Measurements from ENCODE around the gene GNPTAB. TPM values are rescaled to one million over a fixed set of nuclear protein-coding genes. Genes with fewer than 3 reads are reported as not detected.

Gene GNPTAB
- total and polyA plus RNA-seq, 2 of the 4 experiments (the other 2 are of a cell fraction): 16.0 to 24.2 TPM

DNA sequence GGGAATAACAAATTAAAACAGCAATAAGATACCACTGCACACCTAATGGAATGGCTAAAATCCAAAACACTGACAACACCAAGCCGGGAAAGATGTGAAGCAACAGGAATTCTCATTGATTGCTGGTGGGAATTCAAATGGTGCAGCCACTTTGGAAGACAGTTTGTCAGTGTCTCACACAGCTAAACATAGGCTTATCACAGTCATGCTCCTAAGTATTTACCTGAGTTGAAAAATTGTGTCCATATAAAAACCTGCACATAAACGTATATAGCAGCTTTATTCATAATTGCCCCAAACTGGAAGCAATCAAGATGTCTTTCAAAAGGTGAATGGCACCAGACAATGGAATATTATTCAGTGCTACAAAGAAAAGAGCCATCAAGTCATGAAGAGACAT lies 21.6 kb downstream of the GNPTAB start:
- Histone ChIP-seq H2AK5ac (ENCODE audit: low read depth, low read length) (no peak overlapping the region), H2AFZ (replicated peaks; ENCODE audit: low read length, poor library complexity) (no peak overlapping the region), H2BK20ac (ENCODE audit: low read depth, low read length) (no peak overlapping the region), H3K4me3 (ENCODE audit: insufficient read depth, low read depth, low read length) (no peak overlapping the region), H2BK5ac (ENCODE audit: low read depth, low read length, poor library complexity, severe bottlenecking) (no peak overlapping the region), H2AK9ac (replicated peaks; ENCODE audit: low read depth, low read length, poor library complexity) (no peak overlapping the region), H3K23ac (ENCODE audit: low read depth, low read length) (no peak overlapping the region), H2BK15ac (ENCODE audit: low read depth, low read length) (no peak overlapping the region), H3K36me3 (ENCODE audit: control insufficient read depth, insufficient read depth, low read length) (no peaks in the 10 kb centered on the region), H3K4me1 (ENCODE audit: control insufficient read depth, insufficient read depth, low read length) (peaks cover 4% of the 10 kb centered on the region), H3K27ac (ENCODE audit: insufficient read depth, low read length) (no peak overlapping the region), H3K9me1 (ENCODE audit: insufficient read depth, low read length) (peaks cover 7% of the 10 kb centered on the region; the same call in 1 of the 2 replicates), H3K9ac (ENCODE audit: low read depth, low read length) (no peak overlapping the region), H4K20me1 (ENCODE audit: insufficient read depth, low read length) (no peaks in the 10 kb centered on the region), H3K4me2 (ENCODE audit: low read depth, low read length) (no peak overlapping the region), H3K56ac (ENCODE audit: extremely low read depth, insufficient read depth, low read length) (no peak overlapping the region), H3K4ac (ENCODE audit: low read depth, low read length) (no peak overlapping the region), H3K18ac (ENCODE audit: low read depth, low read length) (no peak overlapping the region), H3K27me3 (ENCODE audit: control insufficient read depth, insufficient read depth, low read length) (no peaks in the 10 kb centered on the region), H3K9me3 (ENCODE audit: control insufficient read depth, insufficient read depth, low read length) (no peaks in the 10 kb centered on the region), H4K5ac (ENCODE audit: low read depth, low read length) (no peak overlapping the region), H3K79me1 (ENCODE audit: low read depth in 1 of 2, low read length in 2 of 2) (peaks cover 19 to 34% of the 10 kb centered on the region in 2 experiments), H4K91ac (ENCODE audit: insufficient read depth, low read depth, low read length) (no peak overlapping the region), H4K8ac (ENCODE audit: low read depth in 2 of 2, low read length in 2 of 2) (no peak overlapping the region), H2BK120ac (ENCODE audit: low read depth, low read length) (no peak overlapping the region), H3K14ac (replicated peaks; ENCODE audit: low read depth, low read length) (no peak overlapping the region)
- WGBS, 2 experiments (ENCODE audit: extremely low coverage in 2 of 2, insufficient read length in 1 of 2): no CpG with 5 or more reads among the region's 2 CpGs
- ATAC-seq (ENCODE audit: low read depth) (no peak), DNase-seq (no peak)
- no TSS peak for BruUV-seq (replicated peaks)
- in situ Hi-C loops (cut with MboI; ENCODE audit: low sequenced_read_pairs) (no loop called here), dilution Hi-C loops (cut with HindIII; ENCODE audit: low sequenced_read_pairs, unreplicated experiment) (no loop called here), intact Hi-C loops (cut with micrococcal nuclease) (no loop called here)
- CTCF ChIA-PET: no interaction called here
- POLR2A ChIA-PET (ENCODE audit: unreplicated experiment): no interaction called here
- no peak for TF ChIP-seq CEBPB (IDR thresholded peaks at IDR 0.05; ENCODE audit: low read depth, low read length)
- no peak for TF ChIP-seq SMC3 (IDR thresholded peaks at IDR 0.05; ENCODE audit: low read depth, low read length)
- no peak for TF ChIP-seq FOS (IDR thresholded peaks at IDR 0.05; ENCODE audit: low read depth, low read length)
- TF ChIP-seq POLR2A (IDR thresholded peaks at IDR 0.05; ENCODE audit: low read depth, low read length): no peak
- TF ChIP-seq MXI1 (IDR thresholded peaks at IDR 0.05; ENCODE audit: borderline replicate concordance, low read depth, low read length): no peak
- no peak for TF ChIP-seq CHD1 (IDR thresholded peaks at IDR 0.05; ENCODE audit: low read depth, low read length)
- no peak for TF ChIP-seq ELK1 (IDR thresholded peaks at IDR 0.05; ENCODE audit: borderline replicate concordance, low read depth, low read length)
- no peak for TF ChIP-seq RAD21 (IDR thresholded peaks at IDR 0.05; ENCODE audit: low read length)
- no peak for TF ChIP-seq MAZ (IDR thresholded peaks at IDR 0.05; ENCODE audit: borderline replicate concordance, low read depth, low read length)
- TF ChIP-seq, protein P1, sequence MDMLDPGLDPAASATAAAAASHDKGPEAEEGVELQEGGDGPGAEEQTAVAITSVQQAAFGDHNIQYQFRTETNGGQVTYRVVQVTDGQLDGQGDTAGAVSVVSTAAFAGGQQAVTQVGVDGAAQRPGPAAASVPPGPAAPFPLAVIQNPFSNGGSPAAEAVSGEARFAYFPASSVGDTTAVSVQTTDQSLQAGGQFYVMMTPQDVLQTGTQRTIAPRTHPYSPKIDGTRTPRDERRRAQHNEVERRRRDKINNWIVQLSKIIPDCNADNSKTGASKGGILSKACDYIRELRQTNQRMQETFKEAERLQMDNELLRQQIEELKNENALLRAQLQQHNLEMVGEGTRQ (IDR thresholded peaks at IDR 0.05; ENCODE audit: low read depth, low read length): no peak
- TF ChIP-seq RCOR1 (IDR thresholded peaks at IDR 0.05; ENCODE audit: insufficient replicate concordance, low read length): no peak
- no peak for TF ChIP-seq MAFK (IDR thresholded peaks at IDR 0.05; ENCODE audit: low read depth, low read length)
- TF ChIP-seq BHLHE40 (IDR thresholded peaks at IDR 0.05; ENCODE audit: low read depth, low read length): no peak
- TF ChIP-seq, protein P2, sequence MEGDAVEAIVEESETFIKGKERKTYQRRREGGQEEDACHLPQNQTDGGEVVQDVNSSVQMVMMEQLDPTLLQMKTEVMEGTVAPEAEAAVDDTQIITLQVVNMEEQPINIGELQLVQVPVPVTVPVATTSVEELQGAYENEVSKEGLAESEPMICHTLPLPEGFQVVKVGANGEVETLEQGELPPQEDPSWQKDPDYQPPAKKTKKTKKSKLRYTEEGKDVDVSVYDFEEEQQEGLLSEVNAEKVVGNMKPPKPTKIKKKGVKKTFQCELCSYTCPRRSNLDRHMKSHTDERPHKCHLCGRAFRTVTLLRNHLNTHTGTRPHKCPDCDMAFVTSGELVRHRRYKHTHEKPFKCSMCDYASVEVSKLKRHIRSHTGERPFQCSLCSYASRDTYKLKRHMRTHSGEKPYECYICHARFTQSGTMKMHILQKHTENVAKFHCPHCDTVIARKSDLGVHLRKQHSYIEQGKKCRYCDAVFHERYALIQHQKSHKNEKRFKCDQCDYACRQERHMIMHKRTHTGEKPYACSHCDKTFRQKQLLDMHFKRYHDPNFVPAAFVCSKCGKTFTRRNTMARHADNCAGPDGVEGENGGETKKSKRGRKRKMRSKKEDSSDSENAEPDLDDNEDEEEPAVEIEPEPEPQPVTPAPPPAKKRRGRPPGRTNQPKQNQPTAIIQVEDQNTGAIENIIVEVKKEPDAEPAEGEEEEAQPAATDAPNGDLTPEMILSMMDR (conservative IDR thresholded peaks at IDR 0.05; ENCODE audit: low read depth, low read length): no peak
- TF ChIP-seq RFX5 (IDR thresholded peaks at IDR 0.05; ENCODE audit: low read depth, low read length): no peak
- TF ChIP-seq NFE2L2 (IDR thresholded peaks at IDR 0.05; ENCODE audit: low read depth, low read length): no peak
